Loucy (cell line): ENCODE results near the gene NUAK1.

ENCODE experiments used
- H2AFZ ChIP-seq: fragments of 200-600 bp; sonication (generic); 2 replicates; pipeline ENCODE4 v1.6.0; 2016; ENCODE audit warnings: antibody characterized with exemption, mild to moderate bottlenecking, low read length, moderate library complexity
- H3F3A ChIP-seq: fragments of 200-600 bp; 2 replicates; pipeline ENCODE4 v1.6.0; 2016; ENCODE audit warnings: antibody characterized with exemption, low read depth, mild to moderate bottlenecking
- H3K27me3 ChIP-seq: fragments of 200-600 bp; sonication (generic); 2 replicates; pipeline ENCODE4 v1.6.1; 2014; ENCODE audit warnings: low read length, mild to moderate bottlenecking; ENCODE audit not compliant: insufficient read depth, poor library complexity, severe bottlenecking
- H3K36me3 ChIP-seq: fragments of 200-600 bp; sonication (generic); 2 replicates; pipeline ENCODE4 v1.6.1; 2016; ENCODE audit warnings: low read length; ENCODE audit not compliant: insufficient read depth
- H3K4me1 ChIP-seq: fragments of 200-600 bp; sonication (generic); 2 replicates; pipeline ENCODE4 v1.5.1; 2014; ENCODE audit warnings: low read length, mild to moderate bottlenecking; ENCODE audit not compliant: insufficient read depth, poor library complexity, severe bottlenecking
- H3K4me2 ChIP-seq: fragments of 200-600 bp; sonication (generic); 2 replicates; pipeline ENCODE4 v1.6.0; 2014; ENCODE audit warnings: antibody characterized with exemption, low read length, low read depth, mild to moderate bottlenecking; ENCODE audit not compliant: poor library complexity, severe bottlenecking
- H3K4me3 ChIP-seq: fragments of 200-600 bp; sonication (generic); 2 replicates; pipeline ENCODE4 v1.5.1; 2014; ENCODE audit warnings: low read length, mild to moderate bottlenecking, mixed read lengths; ENCODE audit not compliant: poor library complexity, severe bottlenecking
- H3K79me2 ChIP-seq: fragments of 200-600 bp; sonication (generic); 2 replicates; pipeline ENCODE4 v1.6.1; 2014; ENCODE audit warnings: low read length; ENCODE audit not compliant: insufficient read depth
- H3K9ac ChIP-seq: fragments of 200-600 bp; sonication (generic); 2 replicates; pipeline ENCODE4 v1.6.0; 2014; ENCODE audit warnings: mild to moderate bottlenecking, low read depth, low read length, moderate library complexity; ENCODE audit not compliant: poor library complexity, severe bottlenecking
- H3K9me2 ChIP-seq: fragments of 200-600 bp; sonication (generic); replicated peaks from 2 replicates; pipeline ENCODE4 v1.6.1; 2016; ENCODE audit warnings: low read depth, low read length, mixed read lengths
- H3K9me3 ChIP-seq: fragments of 200-600 bp; sonication (generic); 2 replicates; pipeline ENCODE4 v1.6.1; 2014; ENCODE audit warnings: mild to moderate bottlenecking, antibody characterized with exemption, low read length, low read depth; ENCODE audit not compliant: insufficient read depth
- H4K20me1 ChIP-seq: fragments of 200-600 bp; sonication (generic); 2 replicates; pipeline ENCODE4 v1.6.0; 2014; ENCODE audit warnings: antibody characterized with exemption, low read length, mild to moderate bottlenecking; ENCODE audit not compliant: insufficient read depth, poor library complexity, severe bottlenecking
- EZH2phosphoT487 ChIP-seq: fragments of 200-600 bp; IDR thresholded peaks from 2 replicates; pipeline ENCODE4 v1.6.1; 2018; ENCODE audit warnings: antibody characterized with exemption, mild to moderate bottlenecking, moderate library complexity, borderline replicate concordance
- TF ChIP-seq, protein P1 (sequence below): fragments of 200-600 bp; sonication (generic); conservative IDR thresholded peaks from 2 replicates; pipeline ENCODE4 v1.5.1; 2014; ENCODE audit warnings: mild to moderate bottlenecking, antibody characterized with exemption, low read length

The NUAK1 gene

DNA sequence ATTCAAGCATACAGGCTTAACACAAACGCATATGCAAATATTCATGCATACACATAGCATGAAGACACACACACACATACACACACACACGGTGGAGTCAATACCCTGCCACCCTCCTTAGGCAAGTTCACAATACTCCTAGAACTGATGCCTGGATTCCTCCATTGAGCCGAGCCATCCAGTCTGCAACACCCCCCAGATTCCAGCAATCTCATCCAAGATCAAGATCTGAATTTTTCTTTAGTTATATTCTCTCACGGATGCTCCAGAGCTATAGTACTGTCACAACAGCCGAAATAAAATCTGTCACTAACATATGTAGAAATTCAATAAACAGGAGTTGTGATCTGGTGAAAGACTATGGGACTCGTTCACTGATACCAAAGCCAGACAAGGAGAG, 110.8 kb downstream of the NUAK1 start:
- Histone ChIP-seq H3K36me3 (no peaks in the 10 kb centered on the region), H2AFZ (no peak overlapping the region), H3K9me3 (no peaks in the 10 kb centered on the region), H3K4me3 (no peak overlapping the region), H4K20me1 (no peaks in the 10 kb centered on the region), H3K79me2 (no peaks in the 10 kb centered on the region), H3K4me2 (no peak overlapping the region), H3K9ac (no peak overlapping the region), H3K4me1 (no peaks in the 10 kb centered on the region), H3K27me3 (no peaks in the 10 kb centered on the region), H3K9me2 (no peaks in the 10 kb centered on the region), H3F3A (no peaks in the 10 kb centered on the region)
- TF ChIP-seq EZH2phosphoT487, result no peak

DNA sequence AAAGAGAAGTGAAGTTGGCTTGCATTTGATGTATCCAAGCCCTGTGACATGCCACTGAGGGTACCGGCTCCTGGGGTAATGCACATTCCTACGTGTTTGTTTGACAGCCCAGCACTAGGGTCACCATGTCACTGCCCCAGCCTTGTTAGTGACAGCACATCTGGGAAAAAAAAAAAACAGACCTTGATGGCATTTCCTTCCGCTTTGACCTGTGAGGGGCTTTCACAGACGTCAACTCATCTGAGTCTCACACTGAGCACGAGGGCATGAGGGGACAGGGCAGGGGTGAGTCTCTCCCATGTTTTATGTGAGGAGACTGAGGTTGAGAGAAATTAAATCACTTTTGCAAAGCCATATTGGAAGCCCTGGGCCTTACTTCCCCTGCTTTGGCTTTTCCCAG, 111.5 kb downstream of the NUAK1 start:
- no peak overlapping the region for H3K9ac ChIP-seq
- no peak overlapping the region for H2AFZ ChIP-seq
- no peaks in the 10 kb centered on the region for H3K9me3 ChIP-seq
- H4K20me1 ChIP-seq, result no peaks in the 10 kb centered on the region
- H3K4me2 ChIP-seq, result no peak overlapping the region
- no peaks in the 10 kb centered on the region for H3K4me1 ChIP-seq
- H3K4me3 ChIP-seq, result no peak overlapping the region
- no peaks in the 10 kb centered on the region for H3F3A ChIP-seq
- no peaks in the 10 kb centered on the region for H3K79me2 ChIP-seq
- H3K27me3 ChIP-seq, result no peaks in the 10 kb centered on the region
- no peak for TF ChIP-seq EZH2phosphoT487
- TF ChIP-seq, protein P1, sequence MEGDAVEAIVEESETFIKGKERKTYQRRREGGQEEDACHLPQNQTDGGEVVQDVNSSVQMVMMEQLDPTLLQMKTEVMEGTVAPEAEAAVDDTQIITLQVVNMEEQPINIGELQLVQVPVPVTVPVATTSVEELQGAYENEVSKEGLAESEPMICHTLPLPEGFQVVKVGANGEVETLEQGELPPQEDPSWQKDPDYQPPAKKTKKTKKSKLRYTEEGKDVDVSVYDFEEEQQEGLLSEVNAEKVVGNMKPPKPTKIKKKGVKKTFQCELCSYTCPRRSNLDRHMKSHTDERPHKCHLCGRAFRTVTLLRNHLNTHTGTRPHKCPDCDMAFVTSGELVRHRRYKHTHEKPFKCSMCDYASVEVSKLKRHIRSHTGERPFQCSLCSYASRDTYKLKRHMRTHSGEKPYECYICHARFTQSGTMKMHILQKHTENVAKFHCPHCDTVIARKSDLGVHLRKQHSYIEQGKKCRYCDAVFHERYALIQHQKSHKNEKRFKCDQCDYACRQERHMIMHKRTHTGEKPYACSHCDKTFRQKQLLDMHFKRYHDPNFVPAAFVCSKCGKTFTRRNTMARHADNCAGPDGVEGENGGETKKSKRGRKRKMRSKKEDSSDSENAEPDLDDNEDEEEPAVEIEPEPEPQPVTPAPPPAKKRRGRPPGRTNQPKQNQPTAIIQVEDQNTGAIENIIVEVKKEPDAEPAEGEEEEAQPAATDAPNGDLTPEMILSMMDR, result no peak
- no peaks in the 10 kb centered on the region for H3K36me3 ChIP-seq
- H3K9me2 ChIP-seq, result no peaks in the 10 kb centered on the region

DNA sequence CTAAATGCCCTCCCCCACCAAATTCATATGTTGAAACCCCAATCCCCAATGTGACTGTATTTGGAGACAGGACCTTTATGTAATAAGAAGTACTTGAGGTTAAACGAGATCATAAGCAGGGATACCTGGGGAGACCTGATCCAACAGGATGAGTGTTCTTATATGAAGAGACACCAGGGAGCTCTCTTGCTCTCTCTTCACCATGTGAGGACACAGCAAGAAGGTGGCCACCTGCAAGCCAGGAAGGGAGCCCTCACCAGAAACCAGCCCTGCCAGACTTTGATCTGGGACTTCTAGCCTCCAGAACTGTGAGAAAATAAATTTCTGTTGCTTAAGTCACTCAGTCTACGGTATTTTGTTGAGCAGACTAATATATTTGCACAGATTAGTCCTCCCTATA, 113.6 kb downstream of the NUAK1 start:
- Histone ChIP-seq H3K4me3 (no peak overlapping the region), H3K27me3 (no peaks in the 10 kb centered on the region), H3K4me1 (no peaks in the 10 kb centered on the region), H3F3A (no peaks in the 10 kb centered on the region), H3K9ac (no peak overlapping the region), H3K36me3 (no peaks in the 10 kb centered on the region), H3K4me2 (no peak overlapping the region), H3K9me2 (no peaks in the 10 kb centered on the region), H2AFZ (no peak overlapping the region), H3K9me3 (0 out of 2 replicates have a peak, but pooled peaks cover 3% of the 10 kb centered on the region), H3K79me2 (no peaks in the 10 kb centered on the region), H4K20me1 (no peaks in the 10 kb centered on the region)
- TF ChIP-seq, protein P1, result no peak

DNA sequence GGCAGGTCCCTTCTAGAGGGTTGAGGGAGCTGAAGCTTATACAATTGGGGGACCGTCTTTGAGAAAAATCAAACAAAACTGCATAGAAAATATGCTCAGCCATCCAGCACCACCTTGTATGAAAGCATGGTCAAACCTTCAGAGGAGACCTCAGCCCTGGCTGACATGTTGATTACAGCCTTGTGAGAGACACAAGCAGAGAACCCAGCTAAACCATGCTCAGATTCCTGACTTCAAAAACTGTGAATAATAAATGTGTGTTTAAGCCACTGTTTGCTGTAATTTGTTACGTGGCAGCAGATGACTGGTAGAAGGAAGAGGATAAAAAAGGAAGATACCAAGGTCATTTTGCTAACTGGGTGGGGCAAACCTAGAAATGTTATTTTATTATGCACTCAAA, 115.7 kb downstream of the NUAK1 start:
- Histone ChIP-seq H3K27me3 (no peaks in the 10 kb centered on the region), H3K4me2 (no peak overlapping the region), H3K4me1 (no peaks in the 10 kb centered on the region), H2AFZ (no peak overlapping the region), H3K9ac (no peak overlapping the region), H3K9me2 (no peaks in the 10 kb centered on the region), H3K4me3 (no peak overlapping the region), H3K79me2 (no peaks in the 10 kb centered on the region), H4K20me1 (no peaks in the 10 kb centered on the region), H3F3A (no peaks in the 10 kb centered on the region), H3K9me3 (peaks cover 12% of the 10 kb centered on the region), H3K36me3 (no peaks in the 10 kb centered on the region)
- TF ChIP-seq, protein P1, result no peak
- no peak for TF ChIP-seq EZH2phosphoT487
